HT-29 (cell line): ENCODE data around the gene PLCH1. TPM values are rescaled to one million over a fixed set of nuclear protein-coding genes. Genes with fewer than 3 reads are reported as not detected.

Source experiments
- DNase-seq: peaks from one replicate; pipeline ENCODE4 v3.0.0-alpha.2; 2015; ENCODE audit warnings: low spot score
- total RNA-seq: library from RNA; depleted of rRNA; stranded (reverse); fragments of >200 nt; shearing (Covaris generic); gene quantifications from 2 replicates; pipeline ENCODE4 v1.2.3, GENCODE V29; 2014

Gene PLCH1
- total RNA-seq, 1 experiment from 2014 or later: 1.9 TPM

GRCh38 chr3:155744010-155744625 is 753 bp downstream of the PLCH1 start:
- peak; percentile 79 for DNase-seq

GRCh38 chr3:155743606-155744005 is 1.3 kb downstream of the PLCH1 start:
- DNase-seq: peak; percentile 52

- DNase-seq: no peak
Measured at GRCh38 chr3:155742349-155742965, 2.4 kb downstream of the PLCH1 start.

- DNase-seq: no peak
Measured at GRCh38 chr3:155741603-155742002, 3.3 kb downstream of the PLCH1 start.

GRCh38 chr3:155741101-155741500 is 3.8 kb downstream of the PLCH1 start:
- DNase-seq: no peak

GRCh38 chr3:155739154-155739553 is 5.7 kb downstream of the PLCH1 start:
- peak; percentile 20 for DNase-seq

GRCh38 chr3:155738580-155739076 is 6.2 kb downstream of the PLCH1 start:
- no peak for DNase-seq

GRCh38 chr3:155737844-155738460 is 6.9 kb downstream of the PLCH1 start:
- peak; percentile 96 for DNase-seq

- DNase-seq: no peak
Measured at GRCh38 chr3:155736381-155736780, 8.5 kb downstream of the PLCH1 start.

GRCh38 chr3:155730843-155731242 is 14.0 kb downstream of the PLCH1 start:
- DNase-seq: no peak

GRCh38 chr3:155727836-155728235 is 17.0 kb downstream of the PLCH1 start:
- no peak for DNase-seq

GRCh38 chr3:155714295-155714718 is 30.6 kb downstream of the PLCH1 start:
- no peak for DNase-seq

GRCh38 chr3:155712008-155712407 is 32.9 kb downstream of the PLCH1 start:
- DNase-seq: no peak

- no peak for DNase-seq
Measured at GRCh38 chr3:155704771-155705559, 39.9 kb downstream of the PLCH1 start.

- no peak for DNase-seq
Measured at GRCh38 chr3:155704061-155704460, 40.8 kb downstream of the PLCH1 start.

GRCh38 chr3:155702745-155703591 is 41.9 kb downstream of the PLCH1 start:
- no peak for DNase-seq

GRCh38 chr3:155701882-155702465 is 42.9 kb downstream of the PLCH1 start:
- peak; percentile 69 for DNase-seq

- no peak for DNase-seq
Measured at GRCh38 chr3:155697542-155697941, 47.3 kb downstream of the PLCH1 start.

- DNase-seq: no peak
Measured at GRCh38 chr3:155690921-155691320, 54.0 kb downstream of the PLCH1 start.

GRCh38 chr3:155688481-155688880 is 56.4 kb downstream of the PLCH1 start:
- no peak for DNase-seq

- no peak for DNase-seq
Measured at GRCh38 chr3:155683344-155683720, 61.5 kb downstream of the PLCH1 start.
